ENCODE results near the gene PSEN2.

DNA sequence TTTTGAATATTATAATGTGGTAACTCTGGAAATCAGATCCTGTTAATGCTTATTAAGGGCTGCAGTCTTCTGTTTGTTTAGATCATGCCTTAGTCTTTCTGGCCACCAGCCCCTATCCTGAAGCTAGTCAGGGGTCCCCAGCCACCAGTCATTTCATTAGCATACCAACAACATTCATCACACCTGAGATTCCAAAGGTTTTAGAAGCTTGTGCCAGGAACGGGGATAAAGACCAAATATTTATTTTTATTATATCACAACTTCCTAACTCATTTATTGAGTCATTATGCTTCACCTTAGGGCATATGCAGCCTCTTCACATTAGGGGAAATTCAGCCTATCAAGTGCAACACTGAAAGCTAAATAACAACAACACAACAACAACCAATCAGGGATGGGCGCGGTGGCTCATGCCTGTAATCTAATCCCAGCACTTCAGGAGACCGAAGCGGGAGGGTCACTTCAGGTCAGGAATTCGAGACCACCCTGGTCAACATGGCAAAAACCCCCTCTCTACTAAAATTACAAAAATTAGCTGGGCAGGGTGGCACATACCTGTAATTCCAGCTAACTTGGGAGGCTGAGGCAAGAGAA is 2.9 kb upstream of the PSEN2 start:
- TF ChIP-seq BHLHE40 (IDR thresholded peaks at IDR 0.05; ENCODE audit: borderline replicate concordance): no peak
- no peak for TF ChIP-seq ELF4 (IDR thresholded peaks at IDR 0.05)
- TF ChIP-seq SUZ12 (IDR thresholded peaks at IDR 0.05): no peak
- TF ChIP-seq HDGF (IDR thresholded peaks at IDR 0.05; ENCODE audit: borderline replicate concordance): no peak
- no peak for TF ChIP-seq FOXK2 (IDR thresholded peaks at IDR 0.05)
- TF ChIP-seq FOXM1 (IDR thresholded peaks at IDR 0.05; ENCODE audit: borderline replicate concordance): no peak
- TF ChIP-seq, protein P1, sequence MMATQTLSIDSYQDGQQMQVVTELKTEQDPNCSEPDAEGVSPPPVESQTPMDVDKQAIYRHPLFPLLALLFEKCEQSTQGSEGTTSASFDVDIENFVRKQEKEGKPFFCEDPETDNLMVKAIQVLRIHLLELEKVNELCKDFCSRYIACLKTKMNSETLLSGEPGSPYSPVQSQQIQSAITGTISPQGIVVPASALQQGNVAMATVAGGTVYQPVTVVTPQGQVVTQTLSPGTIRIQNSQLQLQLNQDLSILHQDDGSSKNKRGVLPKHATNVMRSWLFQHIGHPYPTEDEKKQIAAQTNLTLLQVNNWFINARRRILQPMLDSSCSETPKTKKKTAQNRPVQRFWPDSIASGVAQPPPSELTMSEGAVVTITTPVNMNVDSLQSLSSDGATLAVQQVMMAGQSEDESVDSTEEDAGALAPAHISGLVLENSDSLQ (IDR thresholded peaks at IDR 0.05): no peak
- no peak for TF ChIP-seq FOXA1 (IDR thresholded peaks at IDR 0.05)
- no peak for TF ChIP-seq ZNF384 (IDR thresholded peaks at IDR 0.05)
- no peak for TF ChIP-seq L3MBTL2 (conservative IDR thresholded peaks at IDR 0.05)
- no peak for TF ChIP-seq SP1 (IDR thresholded peaks at IDR 0.05)
- TF ChIP-seq LEF1 (IDR thresholded peaks at IDR 0.05; ENCODE audit: borderline replicate concordance): no peak
- no peak for TF ChIP-seq NFRKB (IDR thresholded peaks at IDR 0.05)
- no peak for TF ChIP-seq TARDBP (IDR thresholded peaks at IDR 0.05)
